SHP77 (cell line): Measurements from ENCODE around the gene SAMD11.

Experiments used
- DNase-seq, 2 experiments: peaks; one replicate each; lab custom pipeline; 2025; lab: John Stamatoyannopoulos, UW

Gene SAMD11

GRCh38 chr1:916173-917075 is 7.3 kb upstream of the SAMD11 start:
- DNase-seq: no peak

GRCh38 chr1:917076-917459 is 6.7 kb upstream of the SAMD11 start:
- DNase-seq: no peak

GRCh38 chr1:917466-918091 is 6.1 kb upstream of the SAMD11 start:
- no peak for DNase-seq

DNA sequence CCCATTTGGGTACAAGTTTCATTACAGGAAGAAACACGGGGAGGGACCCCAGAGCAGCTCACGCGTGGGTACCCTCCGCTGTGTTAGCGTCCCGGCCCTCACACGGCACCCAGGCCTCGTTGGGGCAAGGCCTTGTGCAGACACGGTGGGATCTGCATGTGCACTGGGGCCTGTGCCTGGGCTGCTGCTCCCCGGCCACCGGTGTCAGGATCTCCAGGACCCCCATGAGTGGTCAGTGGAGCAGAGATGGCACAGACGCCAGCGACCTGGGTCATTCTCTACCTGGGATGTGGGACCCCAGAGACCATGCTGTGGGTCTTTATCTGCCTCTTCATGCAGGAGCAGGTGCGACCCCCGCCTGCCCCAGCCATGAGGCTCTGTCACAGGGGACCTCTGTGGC is 5.4 kb upstream of the SAMD11 start:
- no peak for DNase-seq

GRCh38 chr1:918843-919242 is 4.9 kb upstream of the SAMD11 start:
- DNase-seq: no peak

GRCh38 chr1:919271-919872 is 4.4 kb upstream of the SAMD11 start:
- DNase-seq: no peak

DNA sequence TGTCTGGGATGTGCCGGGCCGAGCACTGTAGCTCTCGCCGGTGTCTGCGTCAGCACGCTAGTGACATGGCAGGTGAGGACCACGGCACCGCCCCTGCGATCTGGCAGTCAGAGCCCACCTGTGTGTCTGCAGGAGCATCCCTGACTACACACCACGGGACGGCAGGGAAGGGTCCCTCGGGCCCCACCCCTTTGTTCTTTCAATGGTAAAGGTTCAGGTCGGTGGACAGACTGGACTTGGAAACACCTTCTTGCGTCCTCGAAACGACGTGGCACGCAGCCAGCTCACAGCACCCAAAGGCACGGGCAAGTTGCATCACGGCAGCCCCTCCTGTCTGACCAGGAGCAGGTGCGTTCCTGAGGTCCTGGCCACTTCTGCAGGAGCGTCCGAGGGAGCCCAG is 3.7 kb upstream of the SAMD11 start:
- peak in 1 of 2 experiments; percentile 22 for DNase-seq

GRCh38 chr1:920521-920920 is 3.2 kb upstream of the SAMD11 start:
- no peak for DNase-seq

DNA sequence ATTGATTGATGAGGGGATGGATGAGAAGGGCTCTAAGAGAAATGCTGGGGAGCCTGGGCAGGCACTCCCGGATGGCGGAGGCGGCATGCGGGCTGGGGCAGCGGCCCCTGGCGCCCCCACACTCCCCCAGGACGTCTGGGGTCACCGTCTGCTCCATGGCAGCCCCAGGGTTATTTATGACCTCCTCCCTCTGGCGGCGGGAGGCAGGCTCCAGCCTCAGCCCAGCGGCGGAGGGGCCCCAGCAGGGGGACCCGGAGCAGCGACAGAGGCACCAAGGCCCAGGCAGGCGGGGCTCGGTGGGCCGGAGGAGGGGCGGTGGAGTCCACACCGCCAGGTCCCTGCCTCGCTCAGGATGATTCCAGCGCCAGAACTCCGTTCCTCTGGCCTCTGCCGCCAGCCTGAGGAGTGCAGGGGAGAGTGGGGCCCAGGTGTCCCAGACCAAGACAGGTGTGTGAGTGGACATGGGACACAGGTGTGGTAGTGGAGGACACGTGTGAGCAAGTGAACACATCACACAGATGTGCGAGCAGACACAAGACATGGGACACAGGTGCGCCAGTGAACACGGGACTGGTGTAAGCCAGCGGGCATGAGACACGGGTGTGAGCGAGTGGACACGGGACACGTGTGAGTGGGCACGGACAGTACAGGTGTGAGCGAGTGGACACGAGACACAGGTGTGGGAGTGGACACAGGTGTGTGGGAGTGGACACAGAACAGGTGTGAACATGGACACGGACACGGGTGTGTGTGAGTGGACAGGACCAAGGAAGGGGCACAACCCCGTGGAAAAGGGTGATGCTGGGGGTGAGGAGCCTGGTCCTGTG is 2.5 kb upstream of the SAMD11 start:
- DNase-seq: peak; percentile 41 to 78

DNA sequence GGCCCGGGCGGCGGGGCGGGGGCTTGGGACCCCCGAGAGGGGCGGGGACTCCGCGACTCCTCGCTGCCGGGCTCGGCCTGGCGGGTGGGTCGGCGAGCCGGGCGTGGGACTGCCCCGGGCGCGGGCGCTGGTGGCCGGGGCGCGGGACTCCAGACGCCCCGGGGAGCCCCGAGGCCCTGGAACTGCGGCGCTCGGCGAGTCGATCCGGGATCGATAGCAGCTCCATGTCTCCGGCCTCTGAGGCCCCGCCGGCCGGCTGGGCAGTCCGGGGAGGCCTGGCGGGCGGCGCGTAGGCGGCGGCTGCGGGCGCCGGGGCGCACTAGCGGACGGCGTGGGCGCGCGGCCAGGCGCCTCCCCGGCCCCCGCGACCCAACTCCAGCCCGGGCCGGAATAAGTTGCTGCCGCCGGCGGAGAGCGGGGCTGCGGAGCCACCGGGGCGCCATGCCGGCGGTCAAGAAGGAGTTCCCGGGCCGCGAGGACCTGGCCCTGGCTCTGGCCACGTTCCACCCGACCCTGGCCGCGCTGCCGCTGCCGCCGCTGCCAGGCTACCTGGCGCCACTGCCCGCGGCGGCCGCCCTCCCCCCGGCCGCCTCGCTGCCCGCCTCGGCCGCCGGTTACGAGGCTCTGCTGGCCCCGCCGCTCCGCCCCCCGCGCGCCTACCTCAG is 400 bp downstream of the SAMD11 start:
- no peak for DNase-seq

DNA sequence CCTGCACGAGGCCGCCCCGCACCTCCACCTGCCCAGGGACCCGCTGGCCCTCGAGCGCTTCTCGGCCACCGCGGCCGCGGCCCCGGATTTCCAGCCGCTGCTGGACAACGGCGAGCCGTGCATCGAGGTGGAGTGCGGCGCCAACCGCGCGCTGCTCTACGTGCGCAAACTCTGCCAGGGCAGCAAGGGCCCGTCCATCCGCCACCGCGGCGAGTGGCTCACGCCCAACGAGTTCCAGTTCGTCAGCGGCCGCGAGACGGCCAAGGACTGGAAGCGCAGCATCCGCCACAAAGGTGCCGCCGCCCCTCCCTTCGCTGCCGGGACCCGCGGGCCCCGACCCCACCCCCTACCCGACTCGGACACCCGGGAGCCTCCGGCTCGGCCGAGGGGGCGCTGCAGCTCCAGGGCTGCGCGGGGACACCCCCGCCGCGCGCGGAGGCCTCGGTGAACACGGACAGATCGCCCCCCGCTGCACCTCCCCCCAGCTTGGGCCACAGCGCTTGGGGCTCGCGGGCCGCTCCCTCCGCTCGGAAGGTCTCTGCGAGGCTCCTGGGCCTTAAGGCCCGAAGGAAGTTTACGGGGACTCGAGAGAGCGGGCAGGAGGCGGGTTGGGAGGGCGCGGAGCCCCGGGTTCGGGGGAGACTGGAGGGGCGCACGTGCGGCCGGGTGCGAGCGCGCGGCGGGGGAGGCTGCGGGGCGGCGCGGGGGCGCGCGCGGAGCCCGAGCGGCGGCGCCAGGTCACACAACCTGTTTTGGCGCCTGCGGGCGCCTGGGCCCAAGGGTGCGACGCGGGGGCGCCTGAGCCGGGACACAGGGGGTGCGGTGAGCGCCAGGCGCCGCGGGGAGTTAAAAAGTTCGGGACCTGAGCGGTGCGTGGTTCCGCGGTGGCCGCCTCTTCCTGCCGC is 1.2 kb downstream of the SAMD11 start:
- no peak for DNase-seq

GRCh38 chr1:925561-926421 is 2.1 kb downstream of the SAMD11 start:
- DNase-seq: no peak

- no peak for DNase-seq
Observed at GRCh38 chr1:927234-927633, 3.5 kb downstream of the SAMD11 start.

DNA sequence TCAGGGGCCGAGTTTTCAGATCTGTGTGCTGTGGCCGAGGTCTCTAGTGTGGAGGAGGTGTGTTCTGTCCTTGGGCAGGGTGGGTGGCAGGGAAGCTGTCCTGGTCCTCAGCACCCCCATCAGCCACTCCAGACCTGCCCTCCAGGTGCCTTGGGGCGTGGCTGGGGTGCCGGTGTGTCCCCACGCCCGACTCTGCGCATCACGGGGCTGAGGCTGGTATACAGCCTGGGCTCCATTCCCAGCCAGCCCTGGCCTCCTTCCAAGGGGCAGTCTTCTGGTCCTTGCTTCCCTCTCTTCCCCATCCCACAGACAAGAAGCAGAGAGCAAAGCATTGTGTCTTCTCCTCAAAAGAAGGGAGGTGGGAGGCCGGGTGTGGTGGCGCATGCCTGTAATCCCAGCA is 4.0 kb downstream of the SAMD11 start:
- DNase-seq: no peak

GRCh38 chr1:928825-929661 is 5.3 kb downstream of the SAMD11 start:
- no peak for DNase-seq

DNA sequence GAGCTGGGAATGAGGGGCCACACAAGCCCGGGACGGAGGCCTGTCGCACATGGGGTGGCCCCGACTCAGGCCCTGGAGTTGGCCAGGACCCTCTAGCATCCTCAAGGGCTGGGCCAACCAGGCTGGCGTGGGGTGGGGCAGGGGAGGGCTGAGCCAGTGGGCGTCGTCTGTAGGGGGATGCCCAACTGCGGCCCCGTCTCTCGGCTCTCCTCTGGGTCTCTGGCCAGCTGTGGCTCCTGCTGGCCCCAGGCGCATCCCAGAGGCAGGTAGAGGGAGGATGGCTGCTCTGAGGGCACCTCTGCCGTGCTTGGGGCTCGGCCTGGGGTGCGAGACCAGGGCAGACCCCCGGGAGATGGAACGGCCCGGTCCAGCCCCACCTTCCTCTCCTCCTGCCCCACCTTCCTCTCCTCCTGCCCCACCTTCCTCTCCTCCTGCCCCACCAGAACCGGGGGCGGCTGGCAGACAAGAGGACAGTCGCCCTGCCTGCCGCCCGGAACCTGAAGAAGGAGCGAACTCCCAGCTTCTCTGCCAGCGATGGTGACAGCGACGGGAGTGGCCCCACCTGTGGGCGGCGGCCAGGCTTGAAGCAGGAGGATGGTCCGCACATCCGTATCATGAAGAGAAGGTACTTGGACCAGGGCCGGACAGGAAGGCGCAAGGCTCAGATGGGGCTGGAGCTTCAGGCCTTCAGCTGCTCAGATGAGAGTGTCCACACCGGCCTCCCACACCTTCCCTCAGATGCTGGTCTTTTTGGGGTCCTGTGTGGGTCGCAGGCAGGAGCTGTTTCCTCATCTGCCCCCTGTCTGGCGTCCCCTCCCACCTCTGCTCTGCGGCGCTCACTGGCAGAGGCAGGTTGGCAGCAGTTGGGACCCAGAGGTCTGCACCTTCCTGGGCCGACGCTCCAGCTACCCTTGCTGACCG is 6.2 kb downstream of the SAMD11 start:
- no peak for DNase-seq

DNA sequence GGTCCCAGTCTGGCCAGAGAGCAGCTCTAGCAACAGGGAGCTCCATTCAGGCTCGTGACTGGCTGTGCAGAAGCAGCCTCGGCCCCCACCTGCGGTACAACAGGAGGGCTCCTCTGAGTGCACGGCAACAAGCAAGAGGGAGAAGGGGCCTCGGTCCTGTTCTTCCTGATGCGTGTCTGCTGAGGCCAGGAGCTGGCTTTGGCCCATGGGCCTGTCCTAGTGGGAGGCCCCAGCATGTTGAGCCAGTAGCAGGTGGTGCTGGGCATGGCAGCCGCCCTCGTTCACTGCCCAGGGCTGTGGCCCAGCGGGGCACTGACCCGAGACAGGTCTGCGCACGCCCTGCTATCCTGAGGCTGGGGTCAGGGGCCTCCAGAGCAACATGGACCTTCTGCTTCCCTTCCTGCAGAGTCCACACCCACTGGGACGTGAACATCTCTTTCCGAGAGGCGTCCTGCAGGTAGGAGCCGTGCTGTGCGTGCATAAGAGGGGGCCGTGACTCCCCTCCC is 7.0 kb downstream of the SAMD11 start:
- DNase-seq: no peak
